Endothelial cell of umbilical vein (primary cell): ENCODE measurements around the gene TPST1.

Experiments
- CTCF ChIP-seq, 2 donors: IDR thresholded peaks; 1 replicate in 1 of 2; 2 replicates in 1 of 2; pipeline ENCODE4 v1.5.1; 2011; ENCODE audit warnings: low read length in 2 of 2, mild to moderate bottlenecking in 2 of 2, moderate library complexity in 2 of 2, control low read depth in 1 of 2, inconsistent platforms in 1 of 2, low read depth in 1 of 2; ENCODE audit not compliant: insufficient read depth in 1 of 2; ENCODE audit errors: extremely low read depth in 1 of 2
- EZH2 ChIP-seq: IDR thresholded peaks from 2 replicates; pipeline ENCODE4 v1.6.1; 2012; ENCODE audit warnings: borderline replicate concordance, low read depth, mild to moderate bottlenecking, moderate library complexity, low read length, inconsistent platforms; ENCODE audit not compliant: severe bottlenecking
- FOS ChIP-seq: IDR thresholded peaks from 2 replicates; pipeline ENCODE4 v1.6.1; 2011; ENCODE audit warnings: mild to moderate bottlenecking, low read length, moderate library complexity, borderline replicate concordance; ENCODE audit not compliant: insufficient read depth
- GATA2 ChIP-seq: IDR thresholded peaks from 2 replicates; pipeline ENCODE4 v1.7.0; 2011; ENCODE audit warnings: low read depth, mild to moderate bottlenecking, moderate library complexity, mixed read lengths, low read length; ENCODE audit not compliant: insufficient read length, insufficient read depth
- JUN ChIP-seq: IDR thresholded peaks from 2 replicates; pipeline ENCODE4 v1.6.1; 2011; ENCODE audit warnings: borderline replicate concordance, low read depth; ENCODE audit not compliant: insufficient read length, insufficient read depth
- MYC ChIP-seq: IDR thresholded peaks from one replicate; pipeline ENCODE4 v1.6.1; 2011; ENCODE audit warnings: mild to moderate bottlenecking, low read depth, low read length
- POLR2A ChIP-seq: IDR thresholded peaks from 2 replicates; pipeline ENCODE4 v1.6.1; 2012; ENCODE audit warnings: low read depth, mild to moderate bottlenecking, control low read depth, low read length
- POLR2AphosphoS5 ChIP-seq: IDR thresholded peaks from 2 replicates; pipeline ENCODE4 v1.6.1; 2012; ENCODE audit warnings: low read depth, mild to moderate bottlenecking, control low read depth, low read length, moderate library complexity; ENCODE audit not compliant: insufficient read depth

DNA sequence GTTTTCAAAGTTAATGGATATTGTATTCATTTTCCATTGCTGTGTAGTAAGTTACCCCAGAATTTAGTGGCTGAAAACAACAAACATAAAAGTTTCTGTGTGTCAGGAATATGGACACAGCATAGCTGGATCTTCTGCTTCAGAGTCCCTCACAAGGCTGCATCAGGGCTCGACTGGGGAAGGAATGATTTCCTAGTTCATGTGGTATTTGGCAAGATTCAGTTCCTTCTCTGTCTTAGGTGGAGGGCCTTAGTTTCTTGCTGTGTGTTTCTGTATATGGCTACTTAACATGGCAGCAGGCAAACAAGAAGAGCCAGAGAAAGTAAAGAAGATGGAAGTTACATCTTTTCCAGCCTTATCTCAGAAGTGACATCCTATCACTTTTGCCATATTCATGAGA is 51.1 kb downstream of the TPST1 start:
- TF ChIP-seq JUN (no peak), CTCF (IDR thresholded peaks at IDR 0.05; ENCODE audit: extremely low read depth in 1 of 2, insufficient read depth in 1 of 2, low read depth in 1 of 2, low read length in 2 of 2) (no peak), POLR2A (no peak), MYC (no peak), EZH2 (no peak), POLR2AphosphoS5 (no peak), GATA2 (no peak), FOS (no peak)
